GM13977 (cell line): ENCODE measurements around the gene HLA-DQA1.
"Not testable (repeated sequence)": the region's sequence is repeated elsewhere in the genome, so short reads cannot be mapped to it uniquely, and the experiment has no call there.

Source experiments
- DNase-seq: peaks from one replicate; pipeline ENCODE4 v3.0.0; 2012; ENCODE audit warnings: low spot score
- in situ Hi-C: fragments of 300-500 bp; cut with MboI; formaldehyde crosslinking; loops from one replicate; pipeline ENCODE4 v1.12.0; 2022; ENCODE audit warnings: low sequenced_read_pairs, low pct_unique_long_range_greater_than_20kb, mixed read lengths, inconsistent platforms; ENCODE audit not compliant: unreplicated experiment
- TF ChIP-seq, protein P1 (sequence below): IDR thresholded peaks from 2 replicates; pipeline ENCODE4 v1.5.1; 2012; ENCODE audit warnings: mild to moderate bottlenecking, control low read depth; ENCODE audit not compliant: insufficient read depth; ENCODE audit errors: extremely low read depth, missing control alignments

The HLA-DQA1 gene

DNA sequence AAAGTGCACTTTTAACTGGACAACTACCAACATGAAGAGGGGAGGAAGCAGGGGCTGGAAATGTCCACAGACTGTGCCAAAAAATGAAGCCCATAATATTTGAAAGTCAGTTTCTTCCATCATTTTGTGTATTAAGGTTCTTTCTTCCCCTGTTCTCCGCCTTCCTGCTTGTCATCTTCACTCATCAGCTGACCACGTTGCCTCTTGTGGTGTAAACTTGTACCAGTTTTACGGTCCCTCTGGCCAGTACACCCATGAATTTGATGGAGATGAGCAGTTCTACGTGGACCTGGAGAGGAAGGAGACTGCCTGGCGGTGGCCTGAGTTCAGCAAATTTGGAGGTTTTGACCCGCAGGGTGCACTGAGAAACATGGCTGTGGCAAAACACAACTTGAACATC, 3.9 kb downstream of the HLA-DQA1 start:
- TF ChIP-seq, protein P1, sequence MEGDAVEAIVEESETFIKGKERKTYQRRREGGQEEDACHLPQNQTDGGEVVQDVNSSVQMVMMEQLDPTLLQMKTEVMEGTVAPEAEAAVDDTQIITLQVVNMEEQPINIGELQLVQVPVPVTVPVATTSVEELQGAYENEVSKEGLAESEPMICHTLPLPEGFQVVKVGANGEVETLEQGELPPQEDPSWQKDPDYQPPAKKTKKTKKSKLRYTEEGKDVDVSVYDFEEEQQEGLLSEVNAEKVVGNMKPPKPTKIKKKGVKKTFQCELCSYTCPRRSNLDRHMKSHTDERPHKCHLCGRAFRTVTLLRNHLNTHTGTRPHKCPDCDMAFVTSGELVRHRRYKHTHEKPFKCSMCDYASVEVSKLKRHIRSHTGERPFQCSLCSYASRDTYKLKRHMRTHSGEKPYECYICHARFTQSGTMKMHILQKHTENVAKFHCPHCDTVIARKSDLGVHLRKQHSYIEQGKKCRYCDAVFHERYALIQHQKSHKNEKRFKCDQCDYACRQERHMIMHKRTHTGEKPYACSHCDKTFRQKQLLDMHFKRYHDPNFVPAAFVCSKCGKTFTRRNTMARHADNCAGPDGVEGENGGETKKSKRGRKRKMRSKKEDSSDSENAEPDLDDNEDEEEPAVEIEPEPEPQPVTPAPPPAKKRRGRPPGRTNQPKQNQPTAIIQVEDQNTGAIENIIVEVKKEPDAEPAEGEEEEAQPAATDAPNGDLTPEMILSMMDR = no peak
- in situ Hi-C loops = no loop called here
- DNase-seq = no peak

GRCh38 chr6:32641785-32642719, 4.8 kb downstream of the HLA-DQA1 start:
- DNase-seq, in situ Hi-C loops: not testable (repeated sequence)

DNA sequence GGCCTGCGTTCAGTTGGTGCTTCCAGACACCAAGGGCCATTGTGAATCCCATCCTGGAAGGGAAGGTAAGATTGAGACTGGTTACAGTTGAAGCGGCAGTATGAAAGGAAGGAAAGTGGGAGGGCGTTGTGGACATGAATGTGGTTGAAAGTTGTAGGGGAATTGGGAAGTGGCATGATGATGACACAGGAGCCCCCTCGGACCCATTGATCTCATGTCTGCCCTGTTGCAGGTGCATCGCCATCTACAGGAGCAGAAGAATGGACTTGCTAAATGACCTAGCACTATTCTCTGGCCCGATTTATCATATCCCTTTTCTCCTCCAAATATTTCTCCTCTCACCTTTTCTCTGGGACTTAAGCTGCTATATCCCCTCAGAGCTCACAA, 5.5 kb downstream of the HLA-DQA1 start:
- in situ Hi-C loops = no loop called here
- TF ChIP-seq, protein P1 = no peak
- no peak for DNase-seq

DNA sequence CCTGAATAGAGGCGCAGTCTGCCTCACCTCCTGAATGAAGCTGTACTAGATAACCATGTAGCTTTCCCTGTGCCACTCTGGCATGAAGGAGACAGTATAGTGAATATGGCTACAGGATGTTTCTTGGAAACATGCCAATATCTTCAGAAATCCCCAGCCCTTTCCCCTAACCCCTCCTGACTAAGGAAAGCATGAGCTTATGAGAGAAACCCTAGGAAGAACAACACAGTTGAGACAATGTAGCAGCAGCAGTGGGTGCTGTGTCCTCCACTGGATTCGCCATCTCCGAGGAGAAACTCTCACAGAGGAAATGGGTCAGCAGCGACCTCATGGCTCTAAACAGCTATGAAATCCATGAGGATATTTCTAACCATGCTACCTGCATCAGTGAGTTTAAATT, 6.7 kb downstream of the HLA-DQA1 start:
- TF ChIP-seq, protein P1 = no peak
- in situ Hi-C loops = no loop called here
- no peak for DNase-seq

DNA sequence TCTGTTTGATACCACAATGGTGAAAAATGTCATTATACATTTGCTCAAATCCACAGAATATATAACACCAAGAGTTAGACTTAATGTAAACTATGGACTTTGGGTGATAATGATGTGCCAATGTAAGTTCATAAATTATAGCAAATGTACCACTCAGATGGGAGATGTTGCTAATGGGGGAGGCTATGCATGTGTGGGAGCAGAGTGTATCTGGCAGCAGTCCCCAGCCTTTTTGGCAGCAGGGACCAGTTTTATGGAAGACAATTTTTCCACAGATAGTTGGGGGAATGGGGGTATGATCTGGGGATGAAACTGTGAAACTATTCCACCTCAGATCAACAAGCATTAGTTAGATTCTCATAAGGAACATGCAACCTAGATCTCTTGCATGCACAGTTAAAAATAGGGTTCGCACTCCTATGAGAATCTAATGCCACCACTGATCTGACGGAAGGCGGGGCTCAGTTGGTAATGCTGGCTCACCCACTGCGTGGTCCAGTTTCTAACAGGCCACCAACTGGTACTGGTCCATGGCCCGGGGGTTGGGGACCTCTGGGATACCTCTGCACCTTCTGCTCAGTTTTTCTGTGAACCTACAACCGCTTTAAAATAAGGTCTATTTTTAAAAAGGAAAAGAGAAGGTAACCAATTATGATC, 8.0 kb downstream of the HLA-DQA1 start:
- TF ChIP-seq, protein P1 = no peak
- in situ Hi-C loops = no loop called here
- DNase-seq = no peak

DNA sequence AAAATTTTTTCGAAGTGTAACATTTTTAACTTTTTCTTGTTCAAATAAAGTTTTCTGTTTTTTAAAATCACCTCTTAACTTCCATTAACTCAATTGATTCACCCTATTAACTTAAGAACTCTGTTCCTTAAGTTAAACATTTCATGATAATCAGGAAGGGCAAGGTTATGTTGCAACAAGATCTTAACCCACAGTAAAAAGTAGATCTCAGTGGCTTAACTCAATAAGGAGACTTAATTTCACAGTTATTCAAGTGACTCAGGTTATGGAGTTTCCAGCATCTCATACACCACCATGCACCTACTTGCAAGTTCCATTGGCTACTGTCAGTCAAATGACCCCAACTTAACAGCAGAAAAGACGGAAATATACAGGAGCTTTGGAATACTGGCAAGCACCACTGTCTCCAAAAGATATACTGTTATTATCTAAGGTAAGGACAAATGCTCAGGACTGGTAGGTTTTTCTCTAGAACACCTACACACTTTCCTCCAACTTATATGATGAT, 18.1 kb downstream of the HLA-DQA1 start:
- in situ Hi-C loops = no loop called here
- TF ChIP-seq, protein P1 = no peak
- no peak for DNase-seq

DNA sequence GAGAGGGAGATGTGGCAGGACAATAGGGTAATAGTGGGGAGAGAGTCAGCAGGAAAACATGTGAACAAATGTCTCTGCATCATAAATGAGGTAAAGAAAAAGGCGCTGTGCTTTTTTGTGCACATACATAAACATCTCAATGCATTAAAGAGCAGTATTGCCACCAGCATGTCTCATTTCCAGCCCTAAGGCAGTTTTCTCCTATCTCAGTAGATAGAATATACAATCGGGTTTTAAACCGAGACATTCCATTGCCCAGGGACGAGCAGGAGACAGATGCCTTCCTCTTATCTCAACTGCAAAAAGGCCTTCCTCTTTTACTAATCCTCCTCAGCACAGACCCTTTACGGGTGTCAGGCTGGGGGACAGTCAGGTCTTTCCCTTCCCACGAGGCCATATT, 20.1 kb downstream of the HLA-DQA1 start:
- DNase-seq, in situ Hi-C loops: not testable (repeated sequence)

- DNase-seq, in situ Hi-C loops: not testable (repeated sequence)
Observed at GRCh38 chr6:32657819-32658218, 20.6 kb downstream of the HLA-DQA1 start.
